BJ (cell line): ENCODE measurements around the gene ALDH1A2. TPM values are rescaled to one million over a fixed set of nuclear protein-coding genes. Genes with fewer than 3 reads are reported as not detected.

ENCODE experiments used
- CTCF ChIA-PET: fragments of 350-600 bp; formaldehyde crosslinking; extraction: SDS; loops from one replicate; lab custom pipeline; 2021; ENCODE audit warnings: antibody characterized with exemption, inconsistent platforms; lab: Yijun Ruan, JAX
- POLR2A ChIA-PET: fragments of 300-600 bp; sonication (Branson Sonifier 250); formaldehyde crosslinking; extraction: SDS; loops from one replicate; lab custom pipeline; 2021; ENCODE audit warnings: antibody characterized with exemption; lab: Charles Lee
- DNase-seq: peaks from one replicate; pipeline ENCODE4 v3.0.0-alpha.2; 2011; ENCODE audit warnings: low read depth
- H3K27me3 ChIP-seq: 2 replicates; pipeline ENCODE4 v1.6.0; 2011; ENCODE audit warnings: low read length; ENCODE audit not compliant: control insufficient read depth, insufficient read depth
- H3K36me3 ChIP-seq: 2 replicates; pipeline ENCODE4 v1.5.1; 2011; ENCODE audit warnings: low read length; ENCODE audit not compliant: control insufficient read depth, insufficient read depth
- H3K4me3 ChIP-seq: 2 replicates; pipeline ENCODE4 v1.5.1; 2011; ENCODE audit warnings: low read depth, mild to moderate bottlenecking, control low read depth, low read length
- polyA plus RNA-seq: library from polyadenylated mRNA; depleted of rRNA; stranded (reverse); fragments of >200 nt; gene quantifications from 2 replicates; pipeline ENCODE4 v1.2.3, GENCODE V29; 2011
- TF ChIP-seq, protein P1 (sequence below): IDR thresholded peaks from 2 replicates; pipeline ENCODE4 v1.5.1; 2011; ENCODE audit warnings: low read depth, mild to moderate bottlenecking, control low read depth, inconsistent platforms, low read length, moderate library complexity; ENCODE audit not compliant: insufficient read depth

Gene ALDH1A2
- polyA plus RNA-seq, 1 experiment: 0.50 TPM

DNA sequence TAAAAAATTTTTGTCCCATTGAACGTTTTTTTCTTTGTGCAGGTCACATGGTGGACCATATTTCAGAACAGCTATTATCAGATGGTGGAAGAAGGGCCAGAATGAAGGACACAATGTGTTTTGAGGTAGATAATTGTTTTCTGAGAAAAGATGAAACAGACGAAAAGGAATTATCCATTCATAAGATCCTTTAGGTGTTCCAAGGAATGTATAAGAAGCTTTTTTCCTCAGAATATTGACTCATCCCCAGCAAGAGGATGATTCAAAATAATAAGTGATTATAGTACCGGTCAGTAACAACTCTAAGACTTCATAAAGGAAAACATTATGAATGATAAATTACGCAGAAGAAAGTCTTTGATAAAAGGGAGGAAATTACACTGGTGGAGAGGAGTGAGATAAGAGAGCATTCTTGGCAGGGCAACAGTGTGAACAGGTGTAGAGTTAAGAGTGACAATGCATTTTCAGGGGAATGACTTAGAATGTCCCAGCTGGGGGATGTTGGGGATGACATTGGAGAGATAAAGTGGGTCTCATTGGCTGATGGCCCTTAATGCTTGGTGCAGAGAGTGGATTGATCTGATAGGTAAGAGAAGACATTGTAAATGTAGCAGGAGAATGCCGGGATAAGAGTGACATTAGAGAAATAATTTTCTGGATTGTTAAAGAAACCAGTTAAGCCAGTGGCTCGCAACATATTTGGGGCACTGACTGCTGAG, 45.6 kb upstream of the ALDH1A2 start:
- DNase-seq: no peak
- ChIA-PET POLR2A (no interaction called here), CTCF (interaction anchor here (0.7 to 1.8 kb wide), 2 partner anchors 71 to 90 kb away, joined by 3 to 7 read pairs; no protein-coding TSS in a partner anchor)
- no peak overlapping the region for H3K4me3 ChIP-seq
- no peaks in the 10 kb centered on the region for H3K36me3 ChIP-seq
- TF ChIP-seq, protein P1, sequence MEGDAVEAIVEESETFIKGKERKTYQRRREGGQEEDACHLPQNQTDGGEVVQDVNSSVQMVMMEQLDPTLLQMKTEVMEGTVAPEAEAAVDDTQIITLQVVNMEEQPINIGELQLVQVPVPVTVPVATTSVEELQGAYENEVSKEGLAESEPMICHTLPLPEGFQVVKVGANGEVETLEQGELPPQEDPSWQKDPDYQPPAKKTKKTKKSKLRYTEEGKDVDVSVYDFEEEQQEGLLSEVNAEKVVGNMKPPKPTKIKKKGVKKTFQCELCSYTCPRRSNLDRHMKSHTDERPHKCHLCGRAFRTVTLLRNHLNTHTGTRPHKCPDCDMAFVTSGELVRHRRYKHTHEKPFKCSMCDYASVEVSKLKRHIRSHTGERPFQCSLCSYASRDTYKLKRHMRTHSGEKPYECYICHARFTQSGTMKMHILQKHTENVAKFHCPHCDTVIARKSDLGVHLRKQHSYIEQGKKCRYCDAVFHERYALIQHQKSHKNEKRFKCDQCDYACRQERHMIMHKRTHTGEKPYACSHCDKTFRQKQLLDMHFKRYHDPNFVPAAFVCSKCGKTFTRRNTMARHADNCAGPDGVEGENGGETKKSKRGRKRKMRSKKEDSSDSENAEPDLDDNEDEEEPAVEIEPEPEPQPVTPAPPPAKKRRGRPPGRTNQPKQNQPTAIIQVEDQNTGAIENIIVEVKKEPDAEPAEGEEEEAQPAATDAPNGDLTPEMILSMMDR: no peak
- 0 out of 2 replicates have a peak, but pooled peaks cover 1% of the 10 kb centered on the region for H3K27me3 ChIP-seq

DNA sequence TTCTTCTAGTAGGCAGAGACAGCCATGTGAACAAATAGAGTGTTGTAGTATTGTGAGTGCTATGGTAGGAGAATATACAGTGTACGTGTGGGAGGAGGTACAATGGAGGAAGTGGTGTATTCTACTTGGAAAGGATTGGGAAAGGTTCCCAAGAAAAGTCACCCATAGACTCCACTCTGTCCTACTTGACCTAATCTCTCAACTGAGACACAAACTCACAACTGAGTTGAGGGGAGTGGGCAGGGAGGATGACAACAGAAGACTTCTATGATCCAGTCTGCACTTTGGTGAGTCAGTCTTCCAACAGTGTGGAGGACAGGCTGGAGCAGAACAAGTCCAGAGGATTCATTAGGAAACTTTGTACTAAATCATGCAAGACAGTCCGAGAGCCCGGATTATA, 43.9 kb upstream of the ALDH1A2 start:
- TF ChIP-seq, protein P1: no peak
- no peak for DNase-seq
- Histone ChIP-seq H3K36me3 (no peaks in the 10 kb centered on the region), H3K27me3 (0 out of 2 replicates have a peak, but pooled peaks cover 1% of the 10 kb centered on the region), H3K4me3 (no peak overlapping the region)
- ChIA-PET CTCF (no interaction called here), POLR2A (no interaction called here)

DNA sequence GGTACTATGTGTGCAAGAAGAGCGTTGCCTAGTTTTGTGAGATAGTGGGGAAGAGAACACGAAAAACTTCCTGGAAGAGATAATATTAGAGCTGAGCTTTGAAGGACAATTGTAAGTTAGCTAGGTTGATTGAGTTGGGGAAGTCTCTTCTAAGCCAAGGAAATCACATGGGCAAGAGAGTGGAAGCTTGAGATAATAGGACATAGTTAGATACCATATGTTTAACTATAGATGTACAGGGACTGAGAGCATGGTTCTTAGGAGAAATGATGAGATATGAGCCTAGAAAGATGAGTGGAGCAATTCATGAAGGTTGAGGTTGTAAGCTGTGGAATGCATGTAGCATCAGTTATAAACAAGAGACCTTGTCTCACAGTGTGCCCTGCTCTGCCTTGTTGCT, 42.6 kb upstream of the ALDH1A2 start:
- no peak for DNase-seq
- TF ChIP-seq, protein P1: no peak
- Histone ChIP-seq H3K36me3 (no peaks in the 10 kb centered on the region), H3K4me3 (no peak overlapping the region), H3K27me3 (0 out of 2 replicates have a peak, but pooled peaks cover 1% of the 10 kb centered on the region)
- ChIA-PET POLR2A (no interaction called here), CTCF (no interaction called here)

DNA sequence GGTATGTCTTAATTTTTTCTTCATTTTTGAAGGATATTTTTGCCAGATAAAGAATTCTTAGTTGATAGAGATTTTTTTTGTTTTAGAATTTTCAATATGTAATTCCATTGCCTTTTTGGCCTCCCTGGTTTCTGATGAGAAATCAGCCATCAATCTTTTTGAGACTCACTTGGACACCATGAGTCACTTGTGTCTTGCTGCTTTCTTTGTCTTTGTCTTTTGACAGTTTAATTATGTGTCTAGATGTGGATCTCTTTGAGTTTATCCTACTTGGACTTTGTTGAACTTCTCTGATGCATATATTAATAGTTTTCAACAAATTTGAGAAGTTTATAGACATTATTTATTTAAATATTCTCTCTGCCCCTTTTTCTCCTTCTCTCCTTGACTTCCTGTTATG, 38.0 kb upstream of the ALDH1A2 start:
- TF ChIP-seq, protein P1: no peak
- H3K4me3 ChIP-seq: no peak overlapping the region
- POLR2A ChIA-PET: no interaction called here
- H3K27me3 ChIP-seq: peaks cover 2% of the 10 kb centered on the region; the same call in 1 of the 2 replicates
- H3K36me3 ChIP-seq: no peaks in the 10 kb centered on the region
- no peak for DNase-seq
- CTCF ChIA-PET: no interaction called here

DNA sequence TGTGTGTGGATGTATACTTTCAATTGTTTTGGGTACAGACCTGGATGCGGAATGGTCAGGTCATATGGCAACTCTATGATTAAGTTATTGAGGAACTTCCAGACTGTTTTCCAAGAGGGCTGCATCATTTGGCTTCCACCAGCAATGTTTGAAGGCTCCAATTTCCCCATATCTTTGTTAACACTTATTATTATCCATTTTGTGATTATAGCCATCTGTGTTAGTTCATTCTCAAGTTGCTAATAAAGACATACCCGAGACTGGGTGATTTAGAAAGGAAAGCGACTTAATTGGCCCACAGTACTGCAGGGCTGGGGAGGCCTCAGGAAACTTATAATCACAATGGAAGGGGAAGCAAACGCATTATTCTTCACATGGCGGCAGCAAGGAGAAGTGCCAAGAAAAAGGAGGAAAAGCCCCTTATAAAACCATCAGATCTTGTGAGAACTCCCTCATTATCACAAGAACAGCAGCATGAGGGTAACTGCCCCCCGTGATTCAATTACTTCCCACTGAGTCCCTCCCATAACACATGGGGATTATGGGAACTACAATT, 31.1 kb upstream of the ALDH1A2 start:
- TF ChIP-seq, protein P1: no peak
- Histone ChIP-seq H3K4me3 (no peak overlapping the region), H3K27me3 (peaks cover 2% of the 10 kb centered on the region; the same call in 1 of the 2 replicates), H3K36me3 (no peaks in the 10 kb centered on the region)
- ChIA-PET POLR2A (no interaction called here), CTCF (interaction anchor here (1.5 kb wide), 1 partner anchor 86 kb away, joined by 3 read pairs; no protein-coding TSS in a partner anchor)
- DNase-seq: no peak
